Neural cell (in vitro differentiated cells): ENCODE data around the gene INTS11.

Source experiments
- EP300 ChIP-seq: fragments of 450-650 bp; conservative IDR thresholded peaks from 2 replicates; pipeline ENCODE4 v1.6.1; 2014; ENCODE audit warnings: antibody characterized with exemption, mild to moderate bottlenecking, moderate library complexity; ENCODE audit not compliant: poor library complexity, severe bottlenecking
- EZH2 ChIP-seq: fragments of 200-600, 300-800 bp; shearing (Covaris generic), sonication (generic); IDR thresholded peaks from 2 replicates; pipeline ENCODE4 v1.6.1; 2014; ENCODE audit warnings: antibody characterized with exemption, low read length, borderline replicate concordance, mild to moderate bottlenecking; ENCODE audit not compliant: insufficient read depth, poor library complexity, severe bottlenecking
- POLR2AphosphoS5 ChIP-seq: IDR thresholded peaks from 2 replicates; pipeline ENCODE4 v1.6.1; 2012
- TF ChIP-seq, protein P1 (sequence below): fragments of 450-650 bp; IDR thresholded peaks from 2 replicates; pipeline ENCODE4 v1.5.1; 2014; ENCODE audit warnings: antibody characterized with exemption, mild to moderate bottlenecking, moderate library complexity; ENCODE audit not compliant: poor library complexity, severe bottlenecking

DNA sequence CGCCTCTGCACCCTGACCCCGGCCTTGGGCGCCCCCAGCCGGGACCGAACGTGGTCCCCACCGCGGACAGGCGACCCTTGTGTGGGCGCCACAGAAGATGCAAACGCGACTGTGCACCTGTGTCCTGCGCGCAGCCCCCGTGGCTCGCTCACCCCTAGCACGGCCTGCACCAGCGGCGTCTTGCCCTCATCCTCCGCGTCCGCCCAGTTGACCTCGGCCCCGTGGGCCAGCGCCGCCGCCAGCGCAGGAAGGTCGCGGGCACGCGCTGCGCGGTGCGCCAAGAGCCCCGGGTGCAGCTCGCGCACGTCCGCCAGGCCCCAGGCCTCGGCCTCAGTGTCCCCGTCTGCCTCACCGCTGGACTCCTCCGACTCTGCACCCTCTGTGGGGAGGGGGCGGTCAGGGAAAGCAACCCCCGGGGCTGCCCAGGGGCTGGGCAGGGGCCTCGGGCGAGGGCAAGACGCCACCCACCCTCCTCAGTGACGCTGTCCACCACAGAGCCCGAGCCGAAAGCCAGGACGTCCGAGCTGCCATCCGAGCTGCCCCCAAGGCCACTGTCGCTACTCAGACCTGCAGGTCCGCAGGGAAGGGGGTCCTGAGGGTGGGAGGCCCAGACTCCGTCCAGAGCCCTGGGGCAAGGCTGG, 30.1 kb downstream of the INTS11 start:
- TF ChIP-seq, protein P1, sequence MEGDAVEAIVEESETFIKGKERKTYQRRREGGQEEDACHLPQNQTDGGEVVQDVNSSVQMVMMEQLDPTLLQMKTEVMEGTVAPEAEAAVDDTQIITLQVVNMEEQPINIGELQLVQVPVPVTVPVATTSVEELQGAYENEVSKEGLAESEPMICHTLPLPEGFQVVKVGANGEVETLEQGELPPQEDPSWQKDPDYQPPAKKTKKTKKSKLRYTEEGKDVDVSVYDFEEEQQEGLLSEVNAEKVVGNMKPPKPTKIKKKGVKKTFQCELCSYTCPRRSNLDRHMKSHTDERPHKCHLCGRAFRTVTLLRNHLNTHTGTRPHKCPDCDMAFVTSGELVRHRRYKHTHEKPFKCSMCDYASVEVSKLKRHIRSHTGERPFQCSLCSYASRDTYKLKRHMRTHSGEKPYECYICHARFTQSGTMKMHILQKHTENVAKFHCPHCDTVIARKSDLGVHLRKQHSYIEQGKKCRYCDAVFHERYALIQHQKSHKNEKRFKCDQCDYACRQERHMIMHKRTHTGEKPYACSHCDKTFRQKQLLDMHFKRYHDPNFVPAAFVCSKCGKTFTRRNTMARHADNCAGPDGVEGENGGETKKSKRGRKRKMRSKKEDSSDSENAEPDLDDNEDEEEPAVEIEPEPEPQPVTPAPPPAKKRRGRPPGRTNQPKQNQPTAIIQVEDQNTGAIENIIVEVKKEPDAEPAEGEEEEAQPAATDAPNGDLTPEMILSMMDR: no peak
- TF ChIP-seq EZH2 (no peak), POLR2AphosphoS5 (no peak), EP300 (no peak)
